BE2C (cell line): ENCODE results near the gene MAL.

Experiments used
- DNase-seq: peaks from one replicate; pipeline ENCODE4 v3.0.0-alpha.2; 2020
- H3K27me3 ChIP-seq: fragments of 250-450 bp; sonication (Bioruptor Pico); 2 replicates; pipeline ENCODE4 v1.5.1; 2020; ENCODE audit warnings: mild to moderate bottlenecking
- H3K36me3 ChIP-seq: fragments of 250-450 bp; sonication (Bioruptor Pico); 2 replicates; pipeline ENCODE4 v1.5.1; 2020; ENCODE audit warnings: mild to moderate bottlenecking
- H3K4me1 ChIP-seq: fragments of 250-450 bp; sonication (Bioruptor Pico); 2 replicates; pipeline ENCODE4 v1.5.1; 2020
- H3K4me3 ChIP-seq: 2 replicates; pipeline ENCODE4 v1.5.1; 2011; ENCODE audit warnings: low read depth, low read length
- H3K9me3 ChIP-seq: fragments of 250-450 bp; sonication (Bioruptor Pico); 2 replicates; pipeline ENCODE4 v1.5.1; 2020
- TF ChIP-seq, protein P1 (sequence below): IDR thresholded peaks from 2 replicates; pipeline ENCODE4 v1.5.1; 2012; ENCODE audit warnings: mild to moderate bottlenecking, low read depth, low read length

MAL gene

DNA sequence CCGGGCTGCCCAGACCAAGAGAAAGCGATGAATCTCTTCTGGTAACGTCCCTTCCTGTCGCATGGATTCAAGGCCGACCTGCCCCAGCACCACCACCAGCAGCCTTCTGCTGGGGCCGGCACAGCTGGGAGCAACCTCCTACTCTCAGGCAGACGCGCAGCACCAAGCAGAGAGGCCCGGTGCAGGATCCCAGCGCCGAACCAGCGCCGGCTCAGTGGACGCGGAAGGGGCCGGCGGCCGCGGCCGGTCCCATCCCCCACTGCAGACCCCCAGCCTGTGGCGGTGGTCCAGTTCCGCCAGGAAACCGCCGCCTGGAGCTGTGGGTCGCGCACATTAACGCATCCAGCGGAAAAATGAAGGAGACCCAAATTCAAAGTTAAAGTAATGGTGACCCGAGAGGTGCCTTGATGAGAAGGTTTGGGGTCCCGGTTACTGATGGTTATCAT, 525 bp upstream of the MAL start:
- TF ChIP-seq, protein P1, sequence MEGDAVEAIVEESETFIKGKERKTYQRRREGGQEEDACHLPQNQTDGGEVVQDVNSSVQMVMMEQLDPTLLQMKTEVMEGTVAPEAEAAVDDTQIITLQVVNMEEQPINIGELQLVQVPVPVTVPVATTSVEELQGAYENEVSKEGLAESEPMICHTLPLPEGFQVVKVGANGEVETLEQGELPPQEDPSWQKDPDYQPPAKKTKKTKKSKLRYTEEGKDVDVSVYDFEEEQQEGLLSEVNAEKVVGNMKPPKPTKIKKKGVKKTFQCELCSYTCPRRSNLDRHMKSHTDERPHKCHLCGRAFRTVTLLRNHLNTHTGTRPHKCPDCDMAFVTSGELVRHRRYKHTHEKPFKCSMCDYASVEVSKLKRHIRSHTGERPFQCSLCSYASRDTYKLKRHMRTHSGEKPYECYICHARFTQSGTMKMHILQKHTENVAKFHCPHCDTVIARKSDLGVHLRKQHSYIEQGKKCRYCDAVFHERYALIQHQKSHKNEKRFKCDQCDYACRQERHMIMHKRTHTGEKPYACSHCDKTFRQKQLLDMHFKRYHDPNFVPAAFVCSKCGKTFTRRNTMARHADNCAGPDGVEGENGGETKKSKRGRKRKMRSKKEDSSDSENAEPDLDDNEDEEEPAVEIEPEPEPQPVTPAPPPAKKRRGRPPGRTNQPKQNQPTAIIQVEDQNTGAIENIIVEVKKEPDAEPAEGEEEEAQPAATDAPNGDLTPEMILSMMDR: no peak
- Histone ChIP-seq H3K9me3 (no peaks in the 10 kb centered on the region), H3K36me3 (no peaks in the 10 kb centered on the region), H3K4me1 (no peaks in the 10 kb centered on the region), H3K4me3 (no peak overlapping the region), H3K27me3 (peaks cover 43% of the 10 kb centered on the region)
- no peak for DNase-seq

DNA sequence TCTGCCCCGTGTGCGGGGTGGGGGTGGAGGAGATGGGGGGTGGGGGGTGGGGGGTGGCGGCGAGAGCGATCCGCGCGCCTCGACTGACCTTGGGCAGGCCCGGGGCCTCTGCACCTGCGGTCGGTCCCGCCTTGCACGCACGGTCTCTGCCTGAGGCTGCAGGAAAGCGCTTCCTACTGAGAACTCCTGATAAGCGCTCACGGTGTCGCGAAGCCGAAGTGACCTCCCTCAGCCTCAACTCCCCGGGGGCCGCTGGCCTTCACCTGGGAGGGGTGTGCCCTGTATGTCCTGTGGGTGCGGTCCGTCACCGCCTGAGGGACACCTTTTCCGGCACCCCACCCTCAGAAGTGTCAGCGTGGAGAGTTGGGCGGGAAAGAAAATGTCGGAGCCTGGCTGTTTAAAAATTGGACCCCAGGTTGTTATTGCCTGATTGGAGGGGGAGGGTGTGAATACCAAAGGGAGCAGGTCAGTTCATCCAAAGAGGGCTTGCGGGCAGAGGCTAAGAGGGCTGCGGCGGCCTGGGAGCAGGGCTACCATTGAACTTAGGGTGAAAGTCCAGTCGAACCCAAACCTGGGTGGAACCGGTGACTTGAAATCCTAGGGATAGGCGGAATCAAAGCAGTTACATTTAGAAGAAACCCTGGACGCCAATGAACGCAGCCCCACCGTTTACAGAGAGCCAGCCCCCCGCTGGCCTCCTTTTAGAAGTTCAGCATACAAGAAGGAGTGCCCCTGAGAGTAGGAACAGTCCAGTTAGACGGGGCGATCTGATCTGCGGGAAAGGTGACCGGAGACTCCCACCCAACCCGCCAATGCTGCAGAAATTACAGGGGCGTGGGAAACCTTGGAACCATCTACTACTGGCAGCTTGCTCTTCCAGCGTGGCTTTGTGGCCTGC, 1.2 kb downstream of the MAL start:
- Histone ChIP-seq H3K9me3 (no peaks in the 10 kb centered on the region), H3K36me3 (no peaks in the 10 kb centered on the region), H3K27me3 (peaks cover 43% of the 10 kb centered on the region), H3K4me1 (no peaks in the 10 kb centered on the region), H3K4me3 (no peak overlapping the region)
- TF ChIP-seq, protein P1: no peak
- no peak for DNase-seq

DNA sequence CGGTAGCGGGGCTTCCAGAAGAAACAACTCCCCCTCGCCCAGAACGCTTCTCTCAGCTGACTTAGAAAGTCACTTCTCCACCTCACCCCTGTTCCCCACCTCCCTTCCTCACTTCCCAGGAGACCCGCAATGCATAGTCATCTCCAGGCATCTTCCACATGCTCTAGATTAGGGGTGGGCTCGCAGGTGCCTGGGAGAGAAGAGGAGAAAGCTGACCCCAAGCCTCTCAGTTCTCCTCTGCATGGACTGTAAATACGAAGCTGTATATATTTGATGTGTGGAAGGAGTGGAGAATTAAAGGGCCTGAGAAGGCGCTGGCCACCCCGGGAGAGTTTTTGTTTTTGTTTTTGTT, 1.8 kb downstream of the MAL start:
- TF ChIP-seq, protein P1: no peak
- Histone ChIP-seq H3K36me3 (no peaks in the 10 kb centered on the region), H3K9me3 (no peaks in the 10 kb centered on the region), H3K27me3 (peaks cover 43% of the 10 kb centered on the region), H3K4me3 (no peak overlapping the region), H3K4me1 (no peaks in the 10 kb centered on the region)
- no peak for DNase-seq

DNA sequence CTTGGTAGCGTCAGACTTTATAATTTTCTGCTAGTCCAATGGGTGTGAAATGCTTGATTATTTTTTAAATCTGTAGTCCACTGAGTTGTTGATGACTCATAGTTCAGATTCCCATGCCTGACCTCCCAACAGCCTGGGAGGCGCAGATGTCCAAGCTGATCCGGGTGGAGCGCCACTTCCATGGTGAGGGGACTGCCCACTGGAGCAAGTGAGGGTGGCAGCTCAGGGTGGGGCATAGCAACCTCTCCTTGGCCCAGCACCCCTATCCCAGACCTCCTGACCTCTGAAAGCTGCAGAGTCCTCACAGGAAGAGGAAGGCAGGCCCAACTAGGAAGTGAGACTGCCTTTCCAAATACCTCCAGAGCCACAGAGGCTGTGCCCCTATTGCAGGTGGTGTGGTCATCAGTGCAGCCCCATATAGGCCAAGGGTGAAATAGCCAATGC, 4.4 kb downstream of the MAL start:
- Histone ChIP-seq H3K27me3 (peaks cover 32% of the 10 kb centered on the region), H3K9me3 (no peaks in the 10 kb centered on the region), H3K36me3 (no peaks in the 10 kb centered on the region), H3K4me3 (no peak overlapping the region), H3K4me1 (no peaks in the 10 kb centered on the region)
- DNase-seq: no peak
- TF ChIP-seq, protein P1: no peak

GRCh38 chr2:95030496-95030895, 5.0 kb downstream of the MAL start:
- no peaks in the 10 kb centered on the region for H3K9me3 ChIP-seq
- H3K27me3 ChIP-seq: peaks cover 28% of the 10 kb centered on the region
- DNase-seq: no peak
- no peaks in the 10 kb centered on the region for H3K36me3 ChIP-seq
- H3K4me1 ChIP-seq: no peaks in the 10 kb centered on the region
- no peak overlapping the region for H3K4me3 ChIP-seq
- TF ChIP-seq, protein P1: no peak

GRCh38 chr2:95031076-95031725, 5.7 kb downstream of the MAL start:
- peaks cover 22% of the 10 kb centered on the region for H3K27me3 ChIP-seq
- no peaks in the 10 kb centered on the region for H3K36me3 ChIP-seq
- TF ChIP-seq, protein P1: no peak
- no peaks in the 10 kb centered on the region for H3K9me3 ChIP-seq
- no peaks in the 10 kb centered on the region for H3K4me1 ChIP-seq
- no peak overlapping the region for H3K4me3 ChIP-seq
- DNase-seq: no peak
